HCT116 (cell line): ENCODE measurements around the gene CYP20A1. TPM values are rescaled to one million over a fixed set of nuclear protein-coding genes. Genes with fewer than 3 reads are reported as not detected.

Source experiments
- ATAC-seq: fragments of 200-7000 bp; cut with Tn5 transposase; 2 replicates; pipeline ENCODE4 v1.9.1; 2020; ENCODE audit warnings: mild to moderate bottlenecking, moderate library complexity
- BruUV-seq: library from RNA; stranded (reverse); fragments of 400-500 nt; replicated peaks from 2 replicates; lab custom pipeline; 2021; lab: Mats Ljungman, UMichigan
- CTCF ChIA-PET: fragments of 300-600 bp; sonication (Branson Sonifier 250); formaldehyde crosslinking; loops from one replicate; lab custom pipeline; 2021; ENCODE audit warnings: antibody characterized with exemption; lab: Charles Lee
- POLR2A ChIA-PET: fragments of 300-600, 350-600 bp; sonication (Branson Sonifier 250); formaldehyde crosslinking; loops from one replicate; lab custom pipeline; 2021; ENCODE audit warnings: antibody characterized with exemption; lab: Charles Lee
- RAD21 ChIA-PET, 2 experiments: fragments of 300-600 bp; sonication (Branson Sonifier 250); formaldehyde crosslinking; loops; one replicate each; lab custom pipeline; 2023; ENCODE audit warnings: low total read pairs in 2 of 2; ENCODE audit not compliant: uncharacterized antibody in 2 of 2, unreplicated experiment in 2 of 2, low non-redundant PET in 1 of 2; lab: Charles Lee
- DNase-seq: peaks from one replicate; pipeline ENCODE4 v3.0.0-alpha.2; 2010; ENCODE audit warnings: low read depth, low spot score
- H2AFZ ChIP-seq: fragments of 200-600 bp; shearing (Covaris generic), sonication (generic); 2 replicates; pipeline ENCODE4 v1.6.1; 2017; ENCODE audit warnings: low read depth, mixed run types, mixed read lengths, antibody characterized with exemption, low read length; ENCODE audit not compliant: poor library complexity, severe bottlenecking
- H3K27ac ChIP-seq: 2 replicates; pipeline ENCODE4 v1.5.1; 2012; ENCODE audit warnings: low read depth, low read length
- H3K27me3 ChIP-seq: fragments of 200-600 bp; sonication (generic); 2 replicates; pipeline ENCODE4 v1.6.1; 2016; ENCODE audit warnings: mixed run types, low read length, mixed read lengths; ENCODE audit not compliant: insufficient read depth
- H3K36me3 ChIP-seq, 2 experiments: fragments of 200-500 bp in 1 of 2; fragments of 200-600 bp in 1 of 2; sonication (Bioruptor generic) in 1 of 2; sonication (generic) in 1 of 2; 2 replicates each; pipeline versions ENCODE4 v1.5.1 to v1.6.1; 2014 to 2016; ENCODE audit warnings: low read length in 2 of 2, inconsistent platforms in 1 of 2, mixed read lengths in 1 of 2, mixed run types in 1 of 2; ENCODE audit not compliant: insufficient read depth in 2 of 2, control insufficient read depth in 1 of 2
- H3K4me1 ChIP-seq, 2 experiments: fragments of 200-600 bp in 1 of 2; sonication (generic) in 1 of 2; 2 replicates each; pipeline versions ENCODE4 v1.5.1 to v1.6.1; 2012 to 2017; ENCODE audit warnings: low read length in 2 of 2, inconsistent platforms in 1 of 2, mild to moderate bottlenecking in 1 of 2, mixed read lengths in 1 of 2, mixed run types in 1 of 2, moderate library complexity in 1 of 2; ENCODE audit not compliant: insufficient read depth in 2 of 2, control insufficient read depth in 1 of 2
- H3K4me2 ChIP-seq: fragments of 200-600 bp; sonication (generic); 2 replicates; pipeline ENCODE4 v1.6.1; 2017; ENCODE audit warnings: mixed run types, low read length, mixed read lengths
- H3K4me3 ChIP-seq, 2 experiments: fragments of 200-600 bp in 1 of 2; sonication (generic) in 1 of 2; replicated peaks in 1 of 2; 2 replicates each; pipeline ENCODE4 v1.5.1; 2011 to 2016; ENCODE audit warnings: low read length in 2 of 2, control low read depth in 1 of 2, low read depth in 1 of 2, mild to moderate bottlenecking in 1 of 2, mixed read lengths in 1 of 2, mixed run types in 1 of 2
- H3K79me2 ChIP-seq: fragments of 200-600 bp; sonication (generic); 2 replicates; pipeline ENCODE4 v1.6.1; 2017; ENCODE audit warnings: mild to moderate bottlenecking, mixed run types, low read length, moderate library complexity, mixed read lengths; ENCODE audit not compliant: insufficient read depth
- H3K9ac ChIP-seq: fragments of 200-600 bp; sonication (generic); 2 replicates; pipeline ENCODE4 v1.6.1; 2016; ENCODE audit warnings: low read length, mixed read lengths
- H3K9me2 ChIP-seq: fragments of 200-600 bp; sonication (generic), shearing (Covaris generic); 2 replicates; pipeline ENCODE4 v1.6.1; 2017; ENCODE audit warnings: mixed run types, mild to moderate bottlenecking, moderate library complexity; ENCODE audit not compliant: insufficient read depth
- H3K9me3 ChIP-seq, 2 experiments: fragments of 200-500 bp in 1 of 2; fragments of 200-600 bp in 1 of 2; sonication (Bioruptor generic) in 1 of 2; sonication (generic) in 1 of 2; 2 replicates each; pipeline ENCODE4 v1.6.1; 2014 to 2017; ENCODE audit warnings: low read length in 2 of 2, mixed read lengths in 2 of 2, inconsistent platforms in 1 of 2, low read depth in 1 of 2, mild to moderate bottlenecking in 1 of 2, mixed run types in 1 of 2, moderate library complexity in 1 of 2; ENCODE audit not compliant: control insufficient read depth in 1 of 2, insufficient read depth in 1 of 2
- H4K20me1 ChIP-seq: fragments of 200-600 bp; sonication (generic), shearing (Covaris generic); 2 replicates; pipeline ENCODE4 v1.6.1; 2017; ENCODE audit warnings: mixed run types, mild to moderate bottlenecking, moderate library complexity; ENCODE audit not compliant: insufficient read depth
- CEBPB ChIP-seq: IDR thresholded peaks from 2 replicates; pipeline ENCODE4 v1.6.1; 2012; ENCODE audit warnings: low read depth
- EGR1 ChIP-seq: IDR thresholded peaks from 2 replicates; pipeline ENCODE4 v1.6.1; 2012; ENCODE audit warnings: low read depth
- ELF1 ChIP-seq: IDR thresholded peaks from 2 replicates; pipeline ENCODE4 v1.6.1; 2012; ENCODE audit warnings: low read depth, borderline replicate concordance
- EZH2 ChIP-seq: fragments of 200-600 bp; sonication (generic); IDR thresholded peaks from 2 replicates; pipeline ENCODE4 v1.6.1; 2017; ENCODE audit warnings: antibody characterized with exemption, mixed run types
- EZH2phosphoT487 ChIP-seq: fragments of 200-600 bp; IDR thresholded peaks from 2 replicates; pipeline ENCODE4 v1.6.1; 2018; ENCODE audit warnings: antibody characterized with exemption, borderline replicate concordance
- FOSL1 ChIP-seq: IDR thresholded peaks from 2 replicates; pipeline ENCODE4 v1.6.1; 2012; ENCODE audit warnings: low read depth
- JUND ChIP-seq: IDR thresholded peaks from 2 replicates; pipeline ENCODE4 v1.6.1; 2012
- POLR2A ChIP-seq: IDR thresholded peaks from 2 replicates; pipeline ENCODE4 v1.7.0; 2011; ENCODE audit warnings: borderline replicate concordance; ENCODE audit not compliant: insufficient read depth, insufficient read length; ENCODE audit errors: extremely low read depth
- RAD21 ChIP-seq: IDR thresholded peaks from 2 replicates; pipeline ENCODE4 v1.6.1; 2012; ENCODE audit warnings: low read depth, mild to moderate bottlenecking
- SIN3A ChIP-seq: IDR thresholded peaks from 2 replicates; pipeline ENCODE4 v1.6.1; 2012; ENCODE audit warnings: low read depth
- SP1 ChIP-seq: IDR thresholded peaks from 2 replicates; pipeline ENCODE4 v1.6.1; 2012; ENCODE audit warnings: low read depth
- SRF ChIP-seq: IDR thresholded peaks from 2 replicates; pipeline ENCODE4 v1.6.1; 2012; ENCODE audit warnings: low read depth
- TCF7L2 ChIP-seq: IDR thresholded peaks from 2 replicates; pipeline ENCODE4 v1.7.0; 2011; ENCODE audit warnings: borderline replicate concordance, inconsistent platforms; ENCODE audit not compliant: insufficient read depth, insufficient read length; ENCODE audit errors: extremely low read depth
- YY1 ChIP-seq: IDR thresholded peaks from 2 replicates; pipeline ENCODE4 v1.6.1; 2011; ENCODE audit warnings: low read length, low read depth, moderate library complexity, mild to moderate bottlenecking; ENCODE audit not compliant: insufficient replicate concordance; ENCODE audit errors: extremely low read depth
- ZNF274 ChIP-seq: fragments of 200-500 bp; sonication (Bioruptor generic); IDR thresholded peaks from 2 replicates; pipeline ENCODE4 v1.6.1; 2014; ENCODE audit warnings: mild to moderate bottlenecking, low read depth, low read length, inconsistent platforms
- intact Hi-C: fragments of 100-400 bp; cut with micrococcal nuclease; formaldehyde crosslinking; loops from 2 replicates; pipeline ENCODE4 v1.10.0; 2022
- total RNA-seq: library from RNA; stranded (reverse); gene quantifications from one replicate; pipeline ENCODE4 v1.2.1, GENCODE V29; 2021; ENCODE audit not compliant: unreplicated experiment
- TF ChIP-seq, protein P1 (sequence below): IDR thresholded peaks from 2 replicates; pipeline ENCODE4 v1.6.1; 2011; ENCODE audit warnings: mild to moderate bottlenecking, low read length, moderate library complexity; ENCODE audit not compliant: insufficient replicate concordance; ENCODE audit errors: extremely low read depth
- TF ChIP-seq, protein P2 (sequence below), 3 experiments: fragments of 200-600 bp in 1 of 3; sonication (generic) in 1 of 3; IDR thresholded peaks in 2 of 3; conservative IDR thresholded peaks in 1 of 3; 2 replicates each; pipeline ENCODE4 v1.5.1; 2012 to 2017; ENCODE audit warnings: low read depth in 2 of 3, low read length in 2 of 3, antibody characterized with exemption in 1 of 3, borderline replicate concordance in 1 of 3, control low read depth in 1 of 3, mild to moderate bottlenecking in 1 of 3, mixed read lengths in 1 of 3, mixed run types in 1 of 3, moderate library complexity in 1 of 3; ENCODE audit not compliant: insufficient read depth in 1 of 3

CYP20A1 gene
- total RNA-seq, 1 experiment from 2014 or later, result 10.0 TPM

GRCh38 chr2:203326356-203326755, 87.5 kb downstream of the CYP20A1 start:
- no peaks in the 10 kb centered on the region for H3K9me2 ChIP-seq
- H4K20me1 ChIP-seq, result no peaks in the 10 kb centered on the region
- H3K4me1 ChIP-seq, result peaks cover 13 to 21% of the 10 kb centered on the region in 2 experiments
- intact Hi-C loops, result no loop called here
- no peaks in the 10 kb centered on the region for H3K9me3 ChIP-seq
- H3K79me2 ChIP-seq, result peaks cover 32% of the 10 kb centered on the region
- H3K27ac ChIP-seq, result no peak overlapping the region
- ChIA-PET POLR2A (no interaction called here), RAD21 (no interaction called here), CTCF (no interaction called here)
- H3K4me3 ChIP-seq, result no peak overlapping the region
- no TSS peak for BruUV-seq
- H3K9ac ChIP-seq, result no peak overlapping the region
- no peaks in the 10 kb centered on the region for H3K36me3 ChIP-seq
- no peak for DNase-seq
- no peak overlapping the region for H3K4me2 ChIP-seq
- H2AFZ ChIP-seq, result no peak overlapping the region
- no peak for ATAC-seq
- H3K27me3 ChIP-seq, result no peaks in the 10 kb centered on the region
- no peak for TF ChIP-seq SRF
- no peak for TF ChIP-seq SIN3A
- TF ChIP-seq EZH2phosphoT487, result no peak
- TF ChIP-seq SP1, result no peak
- TF ChIP-seq YY1, result no peak
- no peak for TF ChIP-seq CEBPB
- TF ChIP-seq TCF7L2, result no peak

GRCh38 chr2:203327582-203327900, 88.7 kb downstream of the CYP20A1 start:
- peak; percentile 7 for ATAC-seq
- Histone ChIP-seq H4K20me1 (no peaks in the 10 kb centered on the region), H3K4me3 (peak overlapping the region; percentile 55 to 74), H2AFZ (peak overlapping the region; percentile 63), H3K27me3 (no peaks in the 10 kb centered on the region), H3K4me1 (peaks cover 13 to 21% of the 10 kb centered on the region in 2 experiments), H3K79me2 (peaks cover 43% of the 10 kb centered on the region), H3K27ac (peak overlapping the region; percentile 89), H3K9me3 (no peaks in the 10 kb centered on the region), H3K9ac (peak overlapping the region; percentile 83), H3K9me2 (no peaks in the 10 kb centered on the region), H3K36me3 (no peaks in the 10 kb centered on the region), H3K4me2 (peak overlapping the region; percentile 92)
- BruUV-seq, result no TSS peak
- CTCF ChIA-PET, result no interaction called here
- DNase-seq, result no peak
- RAD21 ChIA-PET, result no interaction called here
- TF ChIP-seq SRF (no peak), EGR1 (no peak), JUND (no peak), TCF7L2 (no peak), RAD21 (no peak), FOSL1 (no peak), POLR2A (no peak), EZH2 (no peak), SIN3A (no peak), ZNF274 (no peak), ELF1 (no peak)
- TF ChIP-seq, protein P1, sequence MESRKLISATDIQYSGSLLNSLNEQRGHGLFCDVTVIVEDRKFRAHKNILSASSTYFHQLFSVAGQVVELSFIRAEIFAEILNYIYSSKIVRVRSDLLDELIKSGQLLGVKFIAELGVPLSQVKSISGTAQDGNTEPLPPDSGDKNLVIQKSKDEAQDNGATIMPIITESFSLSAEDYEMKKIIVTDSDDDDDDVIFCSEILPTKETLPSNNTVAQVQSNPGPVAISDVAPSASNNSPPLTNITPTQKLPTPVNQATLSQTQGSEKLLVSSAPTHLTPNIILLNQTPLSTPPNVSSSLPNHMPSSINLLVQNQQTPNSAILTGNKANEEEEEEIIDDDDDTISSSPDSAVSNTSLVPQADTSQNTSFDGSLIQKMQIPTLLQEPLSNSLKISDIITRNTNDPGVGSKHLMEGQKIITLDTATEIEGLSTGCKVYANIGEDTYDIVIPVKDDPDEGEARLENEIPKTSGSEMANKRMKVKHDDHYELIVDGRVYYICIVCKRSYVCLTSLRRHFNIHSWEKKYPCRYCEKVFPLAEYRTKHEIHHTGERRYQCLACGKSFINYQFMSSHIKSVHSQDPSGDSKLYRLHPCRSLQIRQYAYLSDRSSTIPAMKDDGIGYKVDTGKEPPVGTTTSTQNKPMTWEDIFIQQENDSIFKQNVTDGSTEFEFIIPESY, result no peak
- TF ChIP-seq, protein P2, sequence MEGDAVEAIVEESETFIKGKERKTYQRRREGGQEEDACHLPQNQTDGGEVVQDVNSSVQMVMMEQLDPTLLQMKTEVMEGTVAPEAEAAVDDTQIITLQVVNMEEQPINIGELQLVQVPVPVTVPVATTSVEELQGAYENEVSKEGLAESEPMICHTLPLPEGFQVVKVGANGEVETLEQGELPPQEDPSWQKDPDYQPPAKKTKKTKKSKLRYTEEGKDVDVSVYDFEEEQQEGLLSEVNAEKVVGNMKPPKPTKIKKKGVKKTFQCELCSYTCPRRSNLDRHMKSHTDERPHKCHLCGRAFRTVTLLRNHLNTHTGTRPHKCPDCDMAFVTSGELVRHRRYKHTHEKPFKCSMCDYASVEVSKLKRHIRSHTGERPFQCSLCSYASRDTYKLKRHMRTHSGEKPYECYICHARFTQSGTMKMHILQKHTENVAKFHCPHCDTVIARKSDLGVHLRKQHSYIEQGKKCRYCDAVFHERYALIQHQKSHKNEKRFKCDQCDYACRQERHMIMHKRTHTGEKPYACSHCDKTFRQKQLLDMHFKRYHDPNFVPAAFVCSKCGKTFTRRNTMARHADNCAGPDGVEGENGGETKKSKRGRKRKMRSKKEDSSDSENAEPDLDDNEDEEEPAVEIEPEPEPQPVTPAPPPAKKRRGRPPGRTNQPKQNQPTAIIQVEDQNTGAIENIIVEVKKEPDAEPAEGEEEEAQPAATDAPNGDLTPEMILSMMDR (IDR thresholded peaks at IDR 0.05 in 2 of 3, conservative IDR thresholded peaks at IDR 0.05 in 1 of 3; ENCODE audit: borderline replicate concordance in 1 of 3, insufficient read depth in 1 of 3, low read depth in 2 of 3, low read length in 2 of 3), result no peak
- intact Hi-C loops, result no loop called here
- POLR2A ChIA-PET, result no interaction called here
